Upper lobe of left lung (tissue), 4 donors: ENCODE data around the gene USP3.

Experiments used
- POLR2A ChIP-seq, 4 donors: fragments of 450-650 bp; IDR thresholded peaks; one replicate each; pipeline ENCODE4 v1.5.1; 2016 to 2017; ENCODE audit warnings: antibody characterized with exemption in 4 of 4, mild to moderate bottlenecking in 2 of 4
- TF ChIP-seq, protein P1 (sequence below), 6 experiments: fragments of 450-650 bp in 4 of 6; fragments of 200-600 bp in 2 of 6; sonication (generic) in 2 of 6; IDR thresholded peaks; one replicate each; pipeline ENCODE4 v1.5.1; 2016 to 2019; ENCODE audit warnings: antibody characterized with exemption in 6 of 6

DNA sequence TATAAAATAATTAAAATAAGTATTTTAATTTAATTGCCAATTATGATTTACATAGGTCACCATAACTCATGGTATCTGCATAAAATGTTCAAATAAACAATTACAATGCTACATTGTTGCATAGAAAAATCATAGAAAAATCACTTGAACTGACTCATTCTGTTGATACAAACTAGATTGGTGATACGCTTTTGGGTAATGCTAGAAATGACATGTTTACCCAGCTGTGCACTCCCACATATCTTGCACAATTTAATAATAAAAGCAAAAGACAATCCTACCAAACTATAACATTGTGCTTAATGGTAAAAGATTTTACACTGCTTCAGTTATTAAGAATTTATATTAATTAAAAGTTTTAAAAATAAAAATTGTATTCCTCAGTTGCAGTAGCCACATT lies 47.0 kb downstream of the USP3 start:
- TF ChIP-seq, protein P1, sequence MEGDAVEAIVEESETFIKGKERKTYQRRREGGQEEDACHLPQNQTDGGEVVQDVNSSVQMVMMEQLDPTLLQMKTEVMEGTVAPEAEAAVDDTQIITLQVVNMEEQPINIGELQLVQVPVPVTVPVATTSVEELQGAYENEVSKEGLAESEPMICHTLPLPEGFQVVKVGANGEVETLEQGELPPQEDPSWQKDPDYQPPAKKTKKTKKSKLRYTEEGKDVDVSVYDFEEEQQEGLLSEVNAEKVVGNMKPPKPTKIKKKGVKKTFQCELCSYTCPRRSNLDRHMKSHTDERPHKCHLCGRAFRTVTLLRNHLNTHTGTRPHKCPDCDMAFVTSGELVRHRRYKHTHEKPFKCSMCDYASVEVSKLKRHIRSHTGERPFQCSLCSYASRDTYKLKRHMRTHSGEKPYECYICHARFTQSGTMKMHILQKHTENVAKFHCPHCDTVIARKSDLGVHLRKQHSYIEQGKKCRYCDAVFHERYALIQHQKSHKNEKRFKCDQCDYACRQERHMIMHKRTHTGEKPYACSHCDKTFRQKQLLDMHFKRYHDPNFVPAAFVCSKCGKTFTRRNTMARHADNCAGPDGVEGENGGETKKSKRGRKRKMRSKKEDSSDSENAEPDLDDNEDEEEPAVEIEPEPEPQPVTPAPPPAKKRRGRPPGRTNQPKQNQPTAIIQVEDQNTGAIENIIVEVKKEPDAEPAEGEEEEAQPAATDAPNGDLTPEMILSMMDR (IDR thresholded peaks at IDR 0.05) = no peak
- TF ChIP-seq POLR2A (IDR thresholded peaks at IDR 0.05) = no peak
